Astrocyte of the cerebellum (primary cell): Measurements from ENCODE around the gene ZDHHC12.
A peak's percentile ranks its signal among the peaks of the same experiment; 100 is the strongest.
"Not testable (repeated sequence)": the region's sequence is repeated elsewhere in the genome, so short reads cannot be mapped to it uniquely, and the experiment has no call there.

Experiments
- DNase-seq: peaks from one replicate; pipeline ENCODE4 v3.0.0-alpha.2; 2011; ENCODE audit warnings: low read depth
- H3K4me3 ChIP-seq: 2 replicates; pipeline ENCODE4 v1.5.1; 2011; ENCODE audit warnings: mild to moderate bottlenecking, low read depth, low read length, moderate library complexity
- CTCF ChIP-seq: IDR thresholded peaks from 2 replicates; pipeline ENCODE4 v1.5.1; 2012; ENCODE audit warnings: low read length, low read depth, moderate library complexity, mild to moderate bottlenecking; ENCODE audit errors: missing control alignments
- in situ Hi-C: cut with HindIII; loops from 2 replicates; pipeline ENCODE4 v1.10.0; 2017; ENCODE audit warnings: low sequenced_read_pairs

The ZDHHC12 gene

GRCh38 chr9:128696923-128697707 is 26.8 kb downstream of the ZDHHC12 start:
- TF ChIP-seq CTCF: no peak
- in situ Hi-C loops: loop anchor here (10.0 kb wide), 1 partner anchor 72 kb away; no protein-coding TSS in a partner anchor
- H3K4me3 ChIP-seq: no peak overlapping the region
- DNase-seq: no peak

DNA sequence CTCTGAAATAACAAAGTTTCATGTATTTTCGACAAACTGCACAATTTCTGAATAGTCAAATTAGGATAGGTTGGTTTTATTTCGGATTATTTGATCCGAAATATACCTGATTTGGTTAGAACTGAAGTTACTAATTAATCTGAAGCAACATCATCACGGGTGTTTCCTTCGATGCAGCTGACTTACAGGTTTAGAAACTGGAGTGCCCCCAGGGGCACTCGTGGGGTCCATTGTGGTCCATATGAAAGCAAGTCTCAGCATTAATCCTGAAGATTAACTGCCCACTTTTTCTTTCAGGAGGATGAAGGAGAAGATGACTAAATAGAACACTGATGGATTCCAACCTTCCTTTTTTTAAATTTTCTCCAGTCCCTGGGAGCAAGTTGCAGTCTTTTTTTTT is 29.6 kb downstream of the ZDHHC12 start:
- no peak for DNase-seq
- no peak overlapping the region for H3K4me3 ChIP-seq
- TF ChIP-seq CTCF: no peak
- in situ Hi-C loops: loop anchor here (10.0 kb wide), 1 partner anchor 70 kb away; no protein-coding TSS in a partner anchor

DNA sequence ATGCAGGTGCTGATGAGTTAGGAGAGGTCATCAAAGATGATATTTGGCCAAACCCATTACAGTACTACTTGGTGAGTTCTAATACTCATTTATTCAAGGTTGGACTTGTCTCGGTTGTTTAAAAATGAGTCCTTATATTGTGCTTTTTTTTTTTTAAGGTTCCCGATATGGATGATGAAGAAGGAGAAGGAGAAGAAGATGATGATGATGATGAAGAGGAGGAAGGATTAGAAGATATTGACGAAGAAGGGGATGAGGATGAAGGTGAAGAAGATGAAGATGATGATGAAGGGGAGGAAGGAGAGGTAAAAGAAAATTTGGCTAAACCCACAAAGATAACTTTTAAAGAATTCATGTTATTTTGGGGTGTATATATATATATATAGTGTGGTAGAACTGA is 30.2 kb downstream of the ZDHHC12 start:
- in situ Hi-C loops: loop anchor here (10.0 kb wide), 1 partner anchor 69 kb away; no protein-coding TSS in a partner anchor
- DNase-seq, H3K4me3 ChIP-seq: not testable (repeated sequence)

DNA sequence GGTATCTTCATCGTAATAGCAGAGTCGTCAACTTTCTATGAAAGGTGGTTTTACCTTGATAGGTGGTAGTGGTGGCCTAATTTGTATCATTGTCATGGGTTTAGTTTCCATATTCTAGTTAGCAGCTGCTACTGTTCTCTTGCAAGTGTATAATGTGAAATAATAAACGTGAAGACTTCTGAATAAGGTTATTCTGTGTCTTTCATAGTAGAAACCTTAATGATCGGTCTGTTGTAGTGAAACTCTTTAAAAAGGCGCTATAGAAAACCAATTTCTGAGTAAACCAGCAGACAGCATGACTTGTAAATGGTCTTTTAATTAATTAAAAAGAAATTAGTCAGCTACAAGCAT is 33.3 kb downstream of the ZDHHC12 start:
- no peak for DNase-seq
- in situ Hi-C loops: loop anchor here (10.0 kb wide), 1 partner anchor 66 kb away; no protein-coding TSS in a partner anchor
- no peak for TF ChIP-seq CTCF
- H3K4me3 ChIP-seq: peak overlapping the region; percentile 96

- DNase-seq: no peak
- H3K4me3 ChIP-seq: peak overlapping the region; percentile 96
- no peak for TF ChIP-seq CTCF
- in situ Hi-C loops: loop anchor here (10.0 kb wide), 1 partner anchor 65 kb away; no protein-coding TSS in a partner anchor
These were observed 33.9 kb downstream of the ZDHHC12 start for GRCh38 chr9:128689820-128690683.

- in situ Hi-C loops: no loop called here
- no peak for TF ChIP-seq CTCF
- H3K4me3 ChIP-seq: peak overlapping the region; percentile 52
- no peak for DNase-seq
These were observed 34.6 kb downstream of the ZDHHC12 start for GRCh38 chr9:128689293-128689774.
